Measurements from ENCODE around the gene EHBP1. TPM values are rescaled to one million over a fixed set of nuclear protein-coding genes. Genes with fewer than 3 reads are reported as not detected.
A peak's percentile ranks its signal among the peaks of the same experiment; 100 is the strongest.

The EHBP1 gene
- total and polyA plus RNA-seq, 4 experiments from 2014 or later, result 9.2 to 31.9 (median 21.0) TPM

GRCh38 chr2:62801110-62801509, 95.6 kb downstream of the EHBP1 start:
- Histone ChIP-seq H3K4me1 (ENCODE audit: insufficient read depth, low read length) (peaks cover 13% of the 10 kb centered on the region), H3K4me3 (ENCODE audit: low read length in 2 of 2) (no peak overlapping the region), H3K36me3 (ENCODE audit: insufficient read depth, low read length) (no peaks in the 10 kb centered on the region), H3K27me3 (ENCODE audit: insufficient read depth, low read length) (no peaks in the 10 kb centered on the region), H3K9me3 (ENCODE audit: control insufficient read depth in 1 of 2, low read length in 2 of 2) (no peaks in the 10 kb centered on the region), H3K27ac (ENCODE audit: low read depth, low read length) (no peak overlapping the region)
- intact Hi-C loops (cut with micrococcal nuclease), result no loop called here
- H3K27me3 Mint-ChIP-seq, result no peaks in the 10 kb centered on the region
- DNase-seq, result no peak
- H3K36me3 Mint-ChIP-seq, result peaks cover 5 to 8% of the 10 kb centered on the region in 2 donors
- CTCF ChIA-PET (ENCODE audit: partially characterized antibody), result interaction anchor here (2.3 kb wide), 1 partner anchor 14 kb away, joined by 5 read pairs; no protein-coding TSS in a partner anchor
- H3K27ac Mint-ChIP-seq, result peak overlapping the region in 4 of 7 donors; percentile 8 to 64 (median 24)
- peaks cover 0 to 2% (median 0%) of the 10 kb centered on the region in 8 donors for H3K9me3 Mint-ChIP-seq
- H3K4me1 Mint-ChIP-seq, result peaks cover 20 to 26% (median 22%) of the 10 kb centered on the region in 4 donors
- POLR2A ChIA-PET (ENCODE audit: partially characterized antibody), result no interaction called here
- peak overlapping the region in 7 of 8 donors; percentile 21 to 83 (median 64) for H3K4me3 Mint-ChIP-seq

DNA sequence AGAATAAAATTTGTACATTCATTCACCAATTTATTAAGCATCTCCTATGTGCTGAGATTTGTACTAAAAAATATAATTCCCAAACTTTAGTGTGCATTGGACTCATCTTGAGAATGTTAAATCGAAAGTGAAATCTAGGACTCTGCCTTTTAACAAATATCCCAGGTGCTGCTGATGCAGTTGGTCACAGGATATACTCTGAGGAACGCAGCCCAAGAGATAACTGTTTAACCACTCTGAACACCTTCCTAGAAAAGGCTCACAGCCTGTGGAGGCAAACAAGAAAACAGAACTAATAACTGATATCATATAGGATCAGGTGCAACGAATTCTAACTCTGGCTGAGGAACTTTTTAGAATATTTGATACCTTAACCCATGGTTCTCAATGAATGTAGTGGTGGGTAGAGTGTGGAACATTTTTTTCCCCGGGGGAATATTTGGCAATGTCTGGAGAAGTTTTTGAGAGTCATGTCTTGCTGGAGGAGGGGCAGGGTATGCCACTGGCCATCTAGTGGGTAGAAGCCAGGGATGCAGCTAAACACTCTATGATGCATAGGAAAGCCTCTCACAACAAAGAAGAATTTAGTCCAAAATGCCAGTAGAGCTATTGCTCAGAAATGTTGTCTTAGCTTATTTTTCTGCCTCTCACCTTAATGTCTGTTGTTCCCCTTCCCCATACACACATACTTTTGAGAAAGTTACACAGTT, 96.5 kb downstream of the EHBP1 start:
- Histone ChIP-seq H3K36me3 (ENCODE audit: insufficient read depth, low read length) (no peaks in the 10 kb centered on the region), H3K4me1 (ENCODE audit: insufficient read depth, low read length) (peaks cover 13% of the 10 kb centered on the region), H3K9me3 (ENCODE audit: control insufficient read depth in 1 of 2, low read length in 2 of 2) (no peaks in the 10 kb centered on the region), H3K27me3 (ENCODE audit: insufficient read depth, low read length) (no peaks in the 10 kb centered on the region), H3K27ac (ENCODE audit: low read depth, low read length) (no peak overlapping the region), H3K4me3 (ENCODE audit: low read length in 2 of 2) (peak overlapping the region; percentile 4 to 6)
- H3K4me3 Mint-ChIP-seq, result peak overlapping the region; percentile 55 to 83 (median 71)
- peaks cover 0 to 4% (median 2%) of the 10 kb centered on the region in 8 donors for H3K9me3 Mint-ChIP-seq
- ChIA-PET CTCF (ENCODE audit: partially characterized antibody) (interaction anchor here (2.3 kb wide), 1 partner anchor 15 kb away, joined by 5 read pairs; no protein-coding TSS in a partner anchor), POLR2A (ENCODE audit: partially characterized antibody) (no interaction called here)
- peaks cover 7 to 16% of the 10 kb centered on the region in 2 donors for H3K36me3 Mint-ChIP-seq
- intact Hi-C loops (cut with micrococcal nuclease), result no loop called here
- peaks cover 20 to 26% (median 22%) of the 10 kb centered on the region in 4 donors for H3K4me1 Mint-ChIP-seq
- DNase-seq, result no peak
- H3K27ac Mint-ChIP-seq, result peak overlapping the region in 4 of 7 donors; percentile 8 to 79 (median 64)
- no peaks in the 10 kb centered on the region for H3K27me3 Mint-ChIP-seq

DNA sequence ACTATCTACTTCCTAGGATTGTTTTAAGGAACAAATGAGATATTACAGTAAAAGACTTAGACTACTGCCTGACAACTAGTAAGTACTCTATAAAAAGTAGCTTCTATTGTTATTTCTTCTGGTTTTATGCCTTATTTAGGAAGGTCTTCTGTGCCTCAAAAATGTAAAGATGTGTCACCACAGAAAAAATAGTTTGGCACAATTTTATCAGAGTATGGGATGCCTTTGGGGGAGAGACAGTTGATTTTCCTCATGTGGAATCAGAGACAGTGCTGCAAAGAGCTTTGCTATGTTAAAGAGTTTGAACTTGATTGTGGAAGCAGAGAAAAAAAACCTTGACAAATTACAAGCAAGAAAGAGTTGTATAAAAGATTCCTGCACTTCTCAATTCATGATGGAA, 98.4 kb downstream of the EHBP1 start:
- H3K36me3 ChIP-seq (ENCODE audit: insufficient read depth, low read length), result no peaks in the 10 kb centered on the region
- Mint-ChIP-seq H3K27me3 (no peaks in the 10 kb centered on the region), H3K36me3 (peaks cover 19 to 31% of the 10 kb centered on the region in 2 donors), H3K9me3 (peaks cover 0 to 20% (median 10%) of the 10 kb centered on the region in 8 donors), H3K4me3 (no peak overlapping the region), H3K4me1 (peaks cover 22 to 26% (median 25%) of the 10 kb centered on the region in 4 donors), H3K27ac (peak overlapping the region in 1 of 7 donors; percentile 14)
- CTCF ChIA-PET (ENCODE audit: partially characterized antibody), result no interaction called here
- intact Hi-C loops (cut with micrococcal nuclease), result no loop called here
- no peak overlapping the region for H3K4me3 ChIP-seq (ENCODE audit: low read length in 2 of 2)
- POLR2A ChIA-PET (ENCODE audit: partially characterized antibody), result no interaction called here
- no peak for DNase-seq
- peaks cover 13% of the 10 kb centered on the region for H3K4me1 ChIP-seq (ENCODE audit: insufficient read depth, low read length)
- H3K27me3 ChIP-seq (ENCODE audit: insufficient read depth, low read length), result no peaks in the 10 kb centered on the region
- H3K9me3 ChIP-seq (ENCODE audit: control insufficient read depth in 1 of 2, low read length in 2 of 2), result no peaks in the 10 kb centered on the region
- no peak overlapping the region for H3K27ac ChIP-seq (ENCODE audit: low read depth, low read length)

GRCh38 chr2:62806231-62806630, 100.7 kb downstream of the EHBP1 start:
- no peak for DNase-seq
- Mint-ChIP-seq H3K27me3 (no peaks in the 10 kb centered on the region), H3K27ac (no peak overlapping the region), H3K9me3 (peaks cover 0 to 20% (median 10%) of the 10 kb centered on the region in 8 donors), H3K4me3 (no peak overlapping the region), H3K4me1 (peaks cover 8 to 11% (median 9%) of the 10 kb centered on the region in 4 donors), H3K36me3 (peaks cover 19 to 31% of the 10 kb centered on the region in 2 donors)
- Histone ChIP-seq H3K27ac (ENCODE audit: low read depth, low read length) (no peak overlapping the region), H3K4me3 (ENCODE audit: low read length in 2 of 2) (no peak overlapping the region), H3K36me3 (ENCODE audit: insufficient read depth, low read length) (no peaks in the 10 kb centered on the region), H3K9me3 (ENCODE audit: control insufficient read depth in 1 of 2, low read length in 2 of 2) (no peaks in the 10 kb centered on the region), H3K4me1 (ENCODE audit: insufficient read depth, low read length) (peaks cover 10% of the 10 kb centered on the region), H3K27me3 (ENCODE audit: insufficient read depth, low read length) (no peaks in the 10 kb centered on the region)
- ChIA-PET CTCF (ENCODE audit: partially characterized antibody) (no interaction called here), POLR2A (ENCODE audit: partially characterized antibody) (no interaction called here)
- intact Hi-C loops (cut with micrococcal nuclease), result no loop called here

DNA sequence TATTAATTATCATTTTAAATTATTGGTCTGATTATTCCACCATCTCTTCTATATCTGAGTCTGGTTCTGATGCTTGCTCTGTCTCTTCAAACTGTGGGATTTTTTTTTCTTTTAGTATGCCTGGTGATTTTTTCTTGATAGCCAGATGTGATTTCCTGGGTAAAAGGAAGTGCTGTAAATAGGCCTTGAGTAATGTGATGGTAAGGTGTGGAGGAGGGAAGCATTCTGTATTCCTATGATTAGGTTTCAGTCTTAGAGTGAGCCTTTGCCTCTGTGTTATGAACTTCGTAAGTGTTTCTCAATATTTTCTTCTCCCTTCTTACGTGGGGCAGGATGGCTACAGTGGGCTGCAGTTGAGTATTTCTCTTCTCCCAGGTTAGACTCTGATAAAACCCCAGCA, 103.0 kb downstream of the EHBP1 start:
- no peak for DNase-seq
- ChIA-PET CTCF (ENCODE audit: partially characterized antibody) (no interaction called here), POLR2A (ENCODE audit: partially characterized antibody) (no interaction called here)
- Histone ChIP-seq H3K4me3 (ENCODE audit: low read length in 2 of 2) (no peak overlapping the region), H3K27me3 (ENCODE audit: insufficient read depth, low read length) (no peaks in the 10 kb centered on the region), H3K9me3 (ENCODE audit: control insufficient read depth in 1 of 2, low read length in 2 of 2) (no peaks in the 10 kb centered on the region), H3K4me1 (ENCODE audit: insufficient read depth, low read length) (no peaks in the 10 kb centered on the region), H3K27ac (ENCODE audit: low read depth, low read length) (no peak overlapping the region), H3K36me3 (ENCODE audit: insufficient read depth, low read length) (no peaks in the 10 kb centered on the region)
- Mint-ChIP-seq H3K36me3 (peaks cover 19 to 31% of the 10 kb centered on the region in 2 donors), H3K9me3 (peaks cover 0 to 20% (median 10%) of the 10 kb centered on the region in 8 donors), H3K27ac (peak overlapping the region in 1 of 7 donors; percentile 65), H3K27me3 (no peaks in the 10 kb centered on the region), H3K4me1 (peaks cover 0 to 9% (median 5%) of the 10 kb centered on the region in 4 donors), H3K4me3 (no peak overlapping the region)
- intact Hi-C loops (cut with micrococcal nuclease), result no loop called here

DNA sequence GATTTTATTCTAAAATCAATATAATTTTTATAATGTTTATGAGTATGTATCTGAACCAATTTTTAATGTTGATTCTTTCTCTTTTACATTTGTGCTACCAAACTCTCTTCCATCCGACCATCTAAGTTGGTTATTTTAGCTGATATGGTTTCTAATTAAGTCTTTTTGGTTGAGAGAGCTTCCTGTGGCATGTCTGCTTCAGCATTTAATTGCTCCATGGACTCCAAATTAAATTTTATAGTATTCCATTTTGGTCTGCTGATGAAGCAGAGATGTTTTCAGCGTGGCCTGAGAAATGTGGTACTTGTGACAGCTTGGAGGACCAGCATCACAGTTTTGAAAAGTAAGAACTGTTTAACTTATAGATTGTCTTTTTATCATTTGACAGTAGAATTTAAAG, 105.6 kb downstream of the EHBP1 start:
- Histone ChIP-seq H3K4me1 (ENCODE audit: insufficient read depth, low read length) (no peaks in the 10 kb centered on the region), H3K36me3 (ENCODE audit: insufficient read depth, low read length) (no peaks in the 10 kb centered on the region), H3K4me3 (ENCODE audit: low read length in 2 of 2) (no peak overlapping the region), H3K27ac (ENCODE audit: low read depth, low read length) (no peak overlapping the region), H3K9me3 (ENCODE audit: control insufficient read depth in 1 of 2, low read length in 2 of 2) (no peaks in the 10 kb centered on the region), H3K27me3 (ENCODE audit: insufficient read depth, low read length) (no peaks in the 10 kb centered on the region)
- no peaks in the 10 kb centered on the region for H3K27me3 Mint-ChIP-seq
- peaks cover 16 to 24% of the 10 kb centered on the region in 2 donors for H3K36me3 Mint-ChIP-seq
- ChIA-PET POLR2A (ENCODE audit: partially characterized antibody) (no interaction called here), CTCF (ENCODE audit: partially characterized antibody) (no interaction called here)
- H3K4me1 Mint-ChIP-seq, result peaks cover 0 to 13% (median 6%) of the 10 kb centered on the region in 4 donors
- no peak for DNase-seq
- H3K9me3 Mint-ChIP-seq, result peaks cover 0 to 19% (median 10%) of the 10 kb centered on the region in 8 donors
- H3K4me3 Mint-ChIP-seq, result no peak overlapping the region
- no peak overlapping the region for H3K27ac Mint-ChIP-seq
- intact Hi-C loops (cut with micrococcal nuclease), result no loop called here

- peaks cover 0 to 16% (median 8%) of the 10 kb centered on the region in 8 donors for H3K9me3 Mint-ChIP-seq
- intact Hi-C loops (cut with micrococcal nuclease), result no loop called here
- ChIA-PET POLR2A (ENCODE audit: partially characterized antibody) (no interaction called here), CTCF (ENCODE audit: partially characterized antibody) (no interaction called here)
- H3K27me3 Mint-ChIP-seq, result no peaks in the 10 kb centered on the region
- H3K4me3 Mint-ChIP-seq, result no peak overlapping the region
- DNase-seq, result no peak
- no peaks in the 10 kb centered on the region for H3K4me1 ChIP-seq (ENCODE audit: insufficient read depth, low read length)
- peaks cover 0 to 14% (median 6%) of the 10 kb centered on the region in 4 donors for H3K4me1 Mint-ChIP-seq
- H3K9me3 ChIP-seq (ENCODE audit: control insufficient read depth in 1 of 2, low read length in 2 of 2), result no peaks in the 10 kb centered on the region
- no peaks in the 10 kb centered on the region for H3K27me3 ChIP-seq (ENCODE audit: insufficient read depth, low read length)
- H3K27ac ChIP-seq (ENCODE audit: low read depth, low read length), result no peak overlapping the region
- no peak overlapping the region for H3K4me3 ChIP-seq (ENCODE audit: low read length in 2 of 2)
- H3K36me3 ChIP-seq (ENCODE audit: insufficient read depth, low read length), result no peaks in the 10 kb centered on the region
- H3K27ac Mint-ChIP-seq, result no peak overlapping the region
- H3K36me3 Mint-ChIP-seq, result peaks cover 14 to 15% of the 10 kb centered on the region in 2 donors
These were observed 106.5 kb downstream of the EHBP1 start for GRCh38 chr2:62811972-62812371.
